ENCODE data around the gene KARS1.

GRCh38 chr16:75588716-75589115 lies 58.7 kb downstream of the KARS1 start:
- TF ChIP-seq, protein P1, sequence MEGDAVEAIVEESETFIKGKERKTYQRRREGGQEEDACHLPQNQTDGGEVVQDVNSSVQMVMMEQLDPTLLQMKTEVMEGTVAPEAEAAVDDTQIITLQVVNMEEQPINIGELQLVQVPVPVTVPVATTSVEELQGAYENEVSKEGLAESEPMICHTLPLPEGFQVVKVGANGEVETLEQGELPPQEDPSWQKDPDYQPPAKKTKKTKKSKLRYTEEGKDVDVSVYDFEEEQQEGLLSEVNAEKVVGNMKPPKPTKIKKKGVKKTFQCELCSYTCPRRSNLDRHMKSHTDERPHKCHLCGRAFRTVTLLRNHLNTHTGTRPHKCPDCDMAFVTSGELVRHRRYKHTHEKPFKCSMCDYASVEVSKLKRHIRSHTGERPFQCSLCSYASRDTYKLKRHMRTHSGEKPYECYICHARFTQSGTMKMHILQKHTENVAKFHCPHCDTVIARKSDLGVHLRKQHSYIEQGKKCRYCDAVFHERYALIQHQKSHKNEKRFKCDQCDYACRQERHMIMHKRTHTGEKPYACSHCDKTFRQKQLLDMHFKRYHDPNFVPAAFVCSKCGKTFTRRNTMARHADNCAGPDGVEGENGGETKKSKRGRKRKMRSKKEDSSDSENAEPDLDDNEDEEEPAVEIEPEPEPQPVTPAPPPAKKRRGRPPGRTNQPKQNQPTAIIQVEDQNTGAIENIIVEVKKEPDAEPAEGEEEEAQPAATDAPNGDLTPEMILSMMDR (IDR thresholded peaks at IDR 0.05) = no peak
- TF ChIP-seq POLR2A (IDR thresholded peaks at IDR 0.05) = no peak

Measured in body of pancreas (tissue), 4 donors.